Panc1 (cell line): ENCODE data around the gene CACNA1B. TPM values are rescaled to one million over a fixed set of nuclear protein-coding genes. Genes with fewer than 3 reads are reported as not detected.
A peak's percentile ranks its signal among the peaks of the same experiment; 100 is the strongest.
"Not testable (repeated sequence)": the region's sequence is repeated elsewhere in the genome, so short reads cannot be mapped to it uniquely, and the experiment has no call there.

Experiments used
- ATAC-seq: fragments of 200-7000 bp; cut with Tn5 transposase; 2 replicates; pipeline ENCODE4 v1.9.1; 2020; ENCODE audit warnings: mild to moderate bottlenecking, moderate library complexity
- BruUV-seq: library from RNA; stranded (reverse); fragments of 400-500 nt; replicated peaks from 2 replicates; lab custom pipeline; 2021; lab: Mats Ljungman, UMichigan
- CTCF ChIA-PET: fragments of 300-600 bp; sonication (Branson Sonifier 250); formaldehyde crosslinking; loops from one replicate; lab custom pipeline; 2022; ENCODE audit warnings: antibody characterized with exemption; lab: Charles Lee
- POLR2A ChIA-PET: fragments of 300-600 bp; sonication (Branson Sonifier 250); formaldehyde crosslinking; loops from one replicate; lab custom pipeline; 2022; ENCODE audit warnings: antibody characterized with exemption; lab: Charles Lee
- DNase-seq: peaks from one replicate; pipeline ENCODE4 v3.0.0-alpha.2; 2010; ENCODE audit warnings: low read depth, low spot score
- H3K27ac ChIP-seq: 2 replicates; pipeline ENCODE4 v1.5.1; 2011; ENCODE audit warnings: mild to moderate bottlenecking, low read length, inconsistent platforms
- H3K27me3 ChIP-seq: fragments of 200-500 bp; sonication (Bioruptor generic); 2 replicates; pipeline ENCODE4 v1.6.0; 2014; ENCODE audit warnings: low read length, inconsistent platforms; ENCODE audit not compliant: control insufficient read depth, insufficient read depth
- H3K36me3 ChIP-seq: fragments of 200-500 bp; sonication (Bioruptor generic); 2 replicates; pipeline ENCODE4 v1.5.1; 2014; ENCODE audit warnings: inconsistent platforms, mild to moderate bottlenecking, low read length, moderate library complexity; ENCODE audit not compliant: control insufficient read depth, insufficient read depth
- H3K4me1 ChIP-seq: 2 replicates; pipeline ENCODE4 v1.5.1; 2011; ENCODE audit warnings: inconsistent platforms, mild to moderate bottlenecking, low read length, moderate library complexity; ENCODE audit not compliant: control insufficient read depth, insufficient read depth
- H3K4me3 ChIP-seq, 2 experiments: 2 replicates each; pipeline ENCODE4 v1.5.1; 2011 to 2012; ENCODE audit warnings: low read depth in 2 of 2, low read length in 2 of 2, mild to moderate bottlenecking in 2 of 2, inconsistent platforms in 1 of 2, moderate library complexity in 1 of 2
- H3K9me3 ChIP-seq: fragments of 200-500 bp; sonication (Bioruptor generic); 2 replicates; pipeline ENCODE4 v1.5.1; 2014; ENCODE audit warnings: low read depth, mild to moderate bottlenecking, inconsistent platforms, low read length, moderate library complexity; ENCODE audit not compliant: control insufficient read depth, insufficient read depth
- CTCF ChIP-seq: fragments of 450-650 bp; IDR thresholded peaks from 2 replicates; pipeline ENCODE4 v1.5.1; 2017; ENCODE audit warnings: mild to moderate bottlenecking
- POLR2AphosphoS5 ChIP-seq: IDR thresholded peaks from 2 replicates; pipeline ENCODE4 v1.6.1; 2012; ENCODE audit warnings: mild to moderate bottlenecking, low read depth, low read length, moderate library complexity
- REST ChIP-seq, 2 experiments: IDR thresholded peaks; 2 replicates each; pipeline ENCODE4 v1.6.1; 2011 to 2012; ENCODE audit warnings: low read depth in 2 of 2, control low read depth in 1 of 2, low read length in 1 of 2, mild to moderate bottlenecking in 1 of 2, moderate library complexity in 1 of 2; ENCODE audit not compliant: insufficient read depth in 1 of 2
- SIN3A ChIP-seq: IDR thresholded peaks from 2 replicates; pipeline ENCODE4 v1.6.1; 2012; ENCODE audit warnings: low read depth, mild to moderate bottlenecking, low read length, moderate library complexity, borderline replicate concordance; ENCODE audit not compliant: insufficient read depth
- TCF7L2 ChIP-seq: IDR thresholded peaks from 2 replicates; pipeline ENCODE4 v1.6.1; 2011; ENCODE audit warnings: mild to moderate bottlenecking, low read depth, low read length, inconsistent platforms
- in situ Hi-C: cut with HindIII; loops from 2 replicates; pipeline ENCODE4 v1.10.0; 2016; ENCODE audit warnings: low sequenced_read_pairs, low pct_unique_long_range_greater_than_20kb
- intact Hi-C: fragments of 100-400 bp; cut with micrococcal nuclease; formaldehyde crosslinking; loops from one replicate; pipeline ENCODE4 v1.10.0; 2022; ENCODE audit not compliant: unreplicated experiment
- total RNA-seq: library from RNA; stranded (reverse); gene quantifications from one replicate; pipeline ENCODE4 v1.2.1, GENCODE V29; 2021; ENCODE audit not compliant: unreplicated experiment

The CACNA1B gene
- total RNA-seq, 1 experiment from 2014 or later = 0.49 TPM

DNA sequence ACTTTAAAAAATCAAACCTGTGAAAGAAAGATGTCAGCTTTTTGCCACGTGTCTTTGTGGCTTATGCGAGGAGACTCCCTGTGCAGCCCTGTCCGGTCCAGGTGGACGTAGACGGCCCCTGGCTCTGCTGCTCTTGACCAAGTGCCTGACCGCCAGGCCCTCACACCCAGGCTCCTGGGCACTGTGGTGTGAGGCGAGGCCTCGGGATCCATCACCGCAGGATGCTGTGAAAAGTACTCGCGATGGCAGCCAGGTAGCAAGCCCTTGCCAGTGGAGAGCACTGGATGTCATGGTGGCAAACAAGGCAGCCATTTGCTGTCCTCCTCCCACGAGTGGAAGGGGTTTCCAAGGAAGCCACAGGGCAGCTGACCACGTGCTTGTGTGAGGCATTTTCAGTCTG is 245.1 kb downstream of the CACNA1B start:
- Histone ChIP-seq H3K4me3 (no peak overlapping the region), H3K27me3 (no peaks in the 10 kb centered on the region), H3K4me1 (no peaks in the 10 kb centered on the region), H3K9me3 (no peaks in the 10 kb centered on the region), H3K27ac (no peak overlapping the region), H3K36me3 (no peaks in the 10 kb centered on the region)
- intact Hi-C loops (no loop called here), in situ Hi-C loops (no loop called here)
- ATAC-seq (no peak), DNase-seq (no peak)
- ChIA-PET POLR2A (no interaction called here), CTCF (no interaction called here)
- BruUV-seq = no TSS peak
- TF ChIP-seq CTCF (no peak), POLR2AphosphoS5 (no peak), SIN3A (no peak), REST (IDR thresholded peaks at IDR 0.05; ENCODE audit: insufficient read depth in 1 of 2, low read depth in 2 of 2, low read length in 1 of 2) (no peak), TCF7L2 (no peak)

GRCh38 chr9:138123086-138123485 is 245.5 kb downstream of the CACNA1B start:
- DNase-seq (no peak), ATAC-seq (no peak)
- Histone ChIP-seq H3K36me3 (no peaks in the 10 kb centered on the region), H3K9me3 (no peaks in the 10 kb centered on the region), H3K4me1 (no peaks in the 10 kb centered on the region), H3K27me3 (no peaks in the 10 kb centered on the region), H3K27ac (no peak overlapping the region), H3K4me3 (no peak overlapping the region)
- no TSS peak for BruUV-seq
- in situ Hi-C loops (no loop called here), intact Hi-C loops (no loop called here)
- POLR2A ChIA-PET = no interaction called here
- CTCF ChIA-PET = no interaction called here
- no peak for TF ChIP-seq SIN3A
- TF ChIP-seq POLR2AphosphoS5 = no peak
- no peak for TF ChIP-seq TCF7L2
- no peak for TF ChIP-seq REST (IDR thresholded peaks at IDR 0.05; ENCODE audit: insufficient read depth in 1 of 2, low read depth in 2 of 2, low read length in 1 of 2)
- TF ChIP-seq CTCF = no peak

DNA sequence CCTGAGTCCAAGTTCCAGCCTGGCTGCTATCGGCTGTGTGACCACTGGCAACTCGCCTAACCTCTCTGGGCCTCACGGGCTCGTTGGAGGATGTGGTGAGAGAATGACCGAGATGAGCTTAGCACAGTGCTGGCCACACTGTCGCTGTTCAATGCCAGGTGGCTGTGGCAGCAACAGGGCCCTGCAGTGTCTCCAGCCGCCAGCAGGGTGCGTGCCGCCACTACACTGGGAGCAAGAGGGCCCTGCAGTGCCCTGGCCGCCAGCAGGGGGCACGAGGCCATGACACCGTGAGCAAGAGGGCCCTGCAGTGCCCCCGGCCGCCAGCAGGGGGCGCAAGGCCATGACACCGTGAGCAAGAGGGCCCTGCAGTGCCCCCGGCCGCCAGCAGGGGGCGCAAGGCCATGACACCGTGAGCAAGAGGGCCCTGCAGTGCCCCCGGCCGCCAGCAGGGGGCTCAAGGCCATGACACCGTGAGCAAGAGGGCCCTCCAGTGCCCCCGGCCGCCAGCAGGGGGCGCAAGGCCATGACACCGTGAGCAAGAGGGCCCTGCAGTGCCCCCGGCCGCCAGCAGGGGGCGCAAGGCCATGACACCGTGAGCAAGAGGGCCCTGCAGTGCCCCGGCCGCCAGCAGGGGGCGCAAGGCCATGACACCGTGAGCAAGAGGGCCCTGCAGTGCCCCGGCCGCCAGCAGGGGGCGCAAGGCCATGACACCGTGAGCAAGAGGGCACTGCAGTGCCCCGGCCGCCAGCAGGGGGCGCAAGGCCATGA is 248.7 kb downstream of the CACNA1B start:
- H3K36me3 ChIP-seq, CTCF ChIA-PET: not testable (repeated sequence)

More for the DNA sequence above, 248.7 kb downstream of the CACNA1B start:
- BruUV-seq, H3K9me3 ChIP-seq, intact Hi-C loops, in situ Hi-C loops, H3K27me3 ChIP-seq, H3K27ac ChIP-seq, H3K4me1 ChIP-seq, H3K4me3 ChIP-seq, ATAC-seq, POLR2A ChIA-PET: not testable (repeated sequence)
- peak; percentile 39 for DNase-seq
